Measurements from ENCODE around the gene RIOX2. TPM values are rescaled to one million over a fixed set of nuclear protein-coding genes. Genes with fewer than 3 reads are reported as not detected.

RIOX2 gene
- total and polyA plus RNA-seq, 2 of the 13 experiments (the other 11 are each of a cell fraction or from before 2014, with no cell fraction given): 19.9 to 43.3 TPM

DNA sequence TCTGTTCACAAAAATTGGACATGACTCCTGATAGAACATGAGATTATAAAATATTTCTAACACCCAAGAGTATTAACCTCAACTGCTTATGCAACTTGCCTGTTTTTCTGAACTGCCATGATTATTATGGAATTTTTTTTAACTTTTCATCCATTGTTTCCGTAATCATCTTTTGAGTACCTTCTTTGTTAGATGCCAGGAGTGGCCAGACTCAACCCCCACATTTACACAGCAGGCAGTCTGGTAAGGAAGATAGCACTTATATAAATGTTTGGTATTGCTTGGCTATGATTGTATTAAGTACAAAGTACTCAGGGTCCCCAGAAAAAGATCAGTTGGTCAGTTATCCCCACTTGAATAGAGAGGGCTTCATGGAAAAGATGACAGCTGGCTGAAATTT, 76.1 kb downstream of the RIOX2 start:
- Histone ChIP-seq H3K9ac (ENCODE audit: insufficient read depth, low read depth, low read length) (no peak overlapping the region), H3K36me3 (replicated peaks in 1 of 2; ENCODE audit: control insufficient read depth in 1 of 2, insufficient read depth in 2 of 2, low read length in 2 of 2) (peaks cover 0 to 9% of the 10 kb centered on the region in 2 experiments; a peak in 4 of 5 replicates), H3K9me3 (ENCODE audit: low read length) (no peaks in the 10 kb centered on the region), H3K79me2 (ENCODE audit: insufficient read depth, low read length) (no peaks in the 10 kb centered on the region), H2AFZ (ENCODE audit: low read length) (no peak overlapping the region), H3K4me1 (ENCODE audit: insufficient read depth, low read length) (peaks cover under 1% of the 10 kb centered on the region), H3K27ac (ENCODE audit: extremely low read length, insufficient read depth, low read length) (no peak overlapping the region), H3K4me2 (ENCODE audit: low read depth, low read length) (no peak overlapping the region), H3K27me3 (ENCODE audit: control insufficient read depth in 1 of 2, insufficient read depth in 2 of 2, low read length in 2 of 2) (no peaks in the 10 kb centered on the region), H4K20me1 (ENCODE audit: insufficient read depth, low read length) (no peaks in the 10 kb centered on the region), H3K4me3 (replicated peaks in 1 of 3; ENCODE audit: insufficient read depth in 1 of 3, low read depth in 2 of 3, low read length in 3 of 3) (no peak overlapping the region)
- BruUV-seq (replicated peaks): no TSS peak
- DNase-seq (ENCODE audit: low spot score) (no peak), FAIRE-seq (no peak), ATAC-seq (no peak)
- TF ChIP-seq TAF1 (CRISPR knock-in tag; IDR thresholded peaks at IDR 0.05) (no peak), ZNF382 (CRISPR knock-in tag; IDR thresholded peaks at IDR 0.05; ENCODE audit: borderline replicate concordance) (no peak), SKI (IDR thresholded peaks at IDR 0.05; ENCODE audit: partially characterized antibody) (no peak), ZNF709 (CRISPR knock-in tag; IDR thresholded peaks at IDR 0.05) (no peak), MAX (IDR thresholded peaks at IDR 0.05) (no peak)
- in situ Hi-C loops (cut with HindIII; ENCODE audit: extremely low pct_ligation_motif_present, low pct_unique_long_range_greater_than_20kb) (no loop called here), intact Hi-C loops (cut with micrococcal nuclease; ENCODE audit: unreplicated experiment) (no loop called here)
- 97% methylated on average over 1 of the region's 1 CpG for WGBS (ENCODE audit: low lambda C conversion rate)
- POLR2A ChIA-PET: no interaction called here
- CTCF ChIA-PET (ENCODE audit: low intra/inter-chr PET ratio, low total read pairs): no interaction called here

DNA sequence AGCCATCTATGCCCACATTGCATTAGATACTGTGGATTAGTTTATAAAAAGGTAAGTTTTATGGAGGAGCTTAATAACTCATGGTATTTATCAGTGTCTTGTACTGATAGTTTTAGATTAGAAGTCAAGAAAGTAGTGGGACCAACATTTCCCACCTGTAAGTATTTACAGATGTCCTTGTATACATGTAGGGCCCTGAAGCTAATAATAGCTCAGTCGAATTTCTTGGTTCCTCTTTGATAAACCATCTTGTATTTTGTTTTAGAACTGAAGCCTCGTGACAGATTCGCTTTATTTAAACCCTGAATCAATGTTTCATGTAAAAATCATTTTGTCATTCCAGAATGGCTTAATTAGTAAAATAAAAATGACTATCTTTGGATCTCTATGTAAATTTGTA, 77.0 kb downstream of the RIOX2 start:
- intact Hi-C loops (cut with micrococcal nuclease; ENCODE audit: unreplicated experiment) (no loop called here), in situ Hi-C loops (cut with HindIII; ENCODE audit: extremely low pct_ligation_motif_present, low pct_unique_long_range_greater_than_20kb) (no loop called here)
- FAIRE-seq (no peak), DNase-seq (ENCODE audit: low spot score) (no peak), ATAC-seq (no peak)
- Histone ChIP-seq H3K4me2 (ENCODE audit: low read depth, low read length) (no peak overlapping the region), H3K27me3 (ENCODE audit: control insufficient read depth in 1 of 2, insufficient read depth in 2 of 2, low read length in 2 of 2) (no peaks in the 10 kb centered on the region), H3K4me3 (replicated peaks in 1 of 3; ENCODE audit: insufficient read depth in 1 of 3, low read depth in 2 of 3, low read length in 3 of 3) (no peak overlapping the region), H3K9ac (ENCODE audit: insufficient read depth, low read depth, low read length) (no peak overlapping the region), H3K79me2 (ENCODE audit: insufficient read depth, low read length) (no peaks in the 10 kb centered on the region), H3K9me3 (ENCODE audit: low read length) (no peaks in the 10 kb centered on the region), H2AFZ (ENCODE audit: low read length) (no peak overlapping the region), H4K20me1 (ENCODE audit: insufficient read depth, low read length) (no peaks in the 10 kb centered on the region), H3K27ac (ENCODE audit: extremely low read length, insufficient read depth, low read length) (no peak overlapping the region), H3K36me3 (replicated peaks in 1 of 2; ENCODE audit: control insufficient read depth in 1 of 2, insufficient read depth in 2 of 2, low read length in 2 of 2) (peaks cover 0 to 14% of the 10 kb centered on the region in 2 experiments; a peak in 4 of 5 replicates), H3K4me1 (ENCODE audit: insufficient read depth, low read length) (no peaks in the 10 kb centered on the region)
- POLR2A ChIA-PET: no interaction called here
- BruUV-seq (replicated peaks): no TSS peak
- CTCF ChIA-PET (ENCODE audit: low intra/inter-chr PET ratio, low total read pairs): no interaction called here
- WGBS (ENCODE audit: low lambda C conversion rate): 92% methylated on average over 3 of the region's 3 CpGs
- TF ChIP-seq ZNF83 (CRISPR knock-in tag; IDR thresholded peaks at IDR 0.05; ENCODE audit: borderline replicate concordance) (no peak), PAF1 (CRISPR knock-in tag; IDR thresholded peaks at IDR 0.05) (no peak), ETV5 (CRISPR knock-in tag; IDR thresholded peaks at IDR 0.05; ENCODE audit: borderline replicate concordance) (no peak), JUN (CRISPR knock-in tag; IDR thresholded peaks at IDR 0.05) (no peak), LBX2 (CRISPR knock-in tag; IDR thresholded peaks at IDR 0.05; ENCODE audit: borderline replicate concordance) (no peak), ZFP36L1 (CRISPR knock-in tag; IDR thresholded peaks at IDR 0.05) (no peak), KLF11 (CRISPR knock-in tag; IDR thresholded peaks at IDR 0.05) (no peak), ESRRA (CRISPR knock-in tag; IDR thresholded peaks at IDR 0.05; ENCODE audit: low read depth) (no peak), CCDC6 (CRISPR knock-in tag; IDR thresholded peaks at IDR 0.05) (no peak), KLF16 (CRISPR knock-in tag; IDR thresholded peaks at IDR 0.05) (no peak), PCBP1 (IDR thresholded peaks at IDR 0.05; ENCODE audit: borderline replicate concordance, low read depth, low read length) (no peak), ZC3H13 (CRISPR knock-in tag; IDR thresholded peaks at IDR 0.05) (no peak), ZNF644 (CRISPR knock-in tag; IDR thresholded peaks at IDR 0.05; ENCODE audit: low read depth) (no peak), YY1 (IDR thresholded peaks at IDR 0.05; ENCODE audit: insufficient read depth, insufficient replicate concordance, low read depth, low read length) (no peak)
- TF ChIP-seq, protein P1, sequence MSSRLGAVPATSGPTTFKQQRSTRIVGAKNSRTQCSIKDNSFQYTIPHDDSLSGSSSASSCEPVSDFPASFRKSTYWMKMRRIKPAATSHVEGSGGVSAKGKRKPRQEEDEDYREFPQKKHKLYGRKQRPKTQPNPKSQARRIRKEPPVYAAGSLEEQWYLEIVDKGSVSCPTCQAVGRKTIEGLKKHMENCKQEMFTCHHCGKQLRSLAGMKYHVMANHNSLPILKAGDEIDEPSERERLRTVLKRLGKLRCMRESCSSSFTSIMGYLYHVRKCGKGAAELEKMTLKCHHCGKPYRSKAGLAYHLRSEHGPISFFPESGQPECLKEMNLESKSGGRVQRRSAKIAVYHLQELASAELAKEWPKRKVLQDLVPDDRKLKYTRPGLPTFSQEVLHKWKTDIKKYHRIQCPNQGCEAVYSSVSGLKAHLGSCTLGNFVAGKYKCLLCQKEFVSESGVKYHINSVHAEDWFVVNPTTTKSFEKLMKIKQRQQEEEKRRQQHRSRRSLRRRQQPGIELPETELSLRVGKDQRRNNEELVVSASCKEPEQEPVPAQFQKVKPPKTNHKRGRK (CRISPR knock-in tag; IDR thresholded peaks at IDR 0.05): no peak

All from HepG2 (cell line).